Fibroblast of gingiva (primary cell): ENCODE data around the gene SZRD1.
A peak's percentile ranks its signal among the peaks of the same experiment; 100 is the strongest.

Experiments used
- DNase-seq: peaks from one replicate; pipeline ENCODE4 v3.0.0-alpha.2; 2011; ENCODE audit warnings: low read depth

Gene SZRD1

GRCh38 chr1:16394977-16395376, 27.9 kb downstream of the SZRD1 start:
- DNase-seq, result no peak

GRCh38 chr1:16396591-16396990, 29.5 kb downstream of the SZRD1 start:
- peak; percentile 78 for DNase-seq

DNA sequence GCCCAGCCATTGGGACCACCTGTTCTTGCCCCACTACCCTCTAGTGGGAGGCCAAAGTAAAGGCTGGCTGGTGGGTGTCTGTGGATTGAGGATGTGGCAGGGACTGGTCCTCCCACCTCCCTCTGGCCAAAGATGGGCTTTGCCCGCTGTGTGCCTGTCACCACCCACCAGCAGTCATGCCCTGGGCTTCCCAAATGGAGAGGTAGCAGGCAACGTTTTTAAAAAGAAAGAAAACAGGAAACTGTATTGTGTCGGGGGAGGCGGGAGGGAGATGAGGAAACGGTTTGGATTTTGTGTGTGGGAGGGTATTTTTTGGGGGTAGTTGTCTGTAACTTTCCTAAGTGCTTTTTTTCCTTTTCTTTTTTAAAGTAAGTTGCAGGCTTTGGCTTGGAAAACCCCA, 30.1 kb downstream of the SZRD1 start:
- DNase-seq, result no peak

GRCh38 chr1:16398371-16398953, 31.4 kb downstream of the SZRD1 start:
- no peak for DNase-seq

- DNase-seq, result no peak
Observed at GRCh38 chr1:16402742-16403141, 35.7 kb downstream of the SZRD1 start.

GRCh38 chr1:16405441-16405840, 38.4 kb downstream of the SZRD1 start:
- DNase-seq, result no peak

GRCh38 chr1:16406868-16407267, 39.8 kb downstream of the SZRD1 start:
- DNase-seq, result no peak

DNA sequence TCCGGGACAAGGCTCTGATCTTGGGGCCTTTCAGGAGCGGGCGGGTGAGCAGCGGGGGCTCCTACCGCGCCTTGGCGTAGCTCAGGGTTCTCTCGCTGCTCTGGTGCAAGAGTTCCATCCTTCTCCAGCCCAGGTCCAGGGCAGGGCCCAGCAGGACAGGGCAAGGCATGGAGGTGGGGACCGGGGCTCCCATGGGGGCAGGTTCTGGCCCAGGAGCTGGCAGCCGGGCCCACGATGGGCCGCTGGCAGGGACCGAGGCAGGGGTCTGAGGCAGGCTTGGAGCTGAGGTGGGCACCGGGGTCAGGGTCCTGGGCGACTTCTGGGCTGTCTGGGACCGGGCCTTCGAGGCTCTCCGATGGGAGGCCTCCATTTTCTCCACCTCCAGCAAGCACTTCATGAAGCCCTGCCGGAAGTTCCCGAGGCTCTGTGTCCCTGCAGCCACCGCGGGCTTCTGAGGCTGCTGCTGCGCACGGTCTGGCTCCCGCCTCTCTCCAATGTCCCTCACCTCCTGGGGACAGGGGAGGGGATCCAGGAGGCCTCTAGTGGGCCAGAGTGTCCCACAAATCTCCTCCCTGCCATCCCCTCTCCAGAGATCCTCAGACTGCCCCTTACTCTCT, 42.6 kb downstream of the SZRD1 start:
- no peak for DNase-seq

DNA sequence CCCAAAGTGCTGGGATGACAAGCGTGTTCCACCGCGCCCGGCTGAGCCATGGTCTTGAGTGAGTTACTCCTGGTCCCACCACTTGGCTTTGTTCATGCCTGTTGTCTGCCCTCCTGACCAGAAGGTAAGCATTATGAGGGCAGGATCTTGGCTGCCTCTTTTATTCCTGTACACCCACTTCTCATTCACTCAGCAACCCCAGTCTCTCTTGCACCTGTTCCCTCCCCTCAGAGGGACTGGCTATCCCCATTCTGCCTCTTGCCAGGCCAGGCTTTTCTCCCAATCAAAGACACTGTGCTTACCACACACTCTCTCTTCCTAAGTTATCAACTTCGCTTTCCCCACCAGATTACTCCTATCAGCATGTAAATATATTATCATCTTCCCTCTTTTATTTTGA, 43.8 kb downstream of the SZRD1 start:
- DNase-seq, result no peak

- no peak for DNase-seq
Observed at GRCh38 chr1:16413191-16413590, 46.1 kb downstream of the SZRD1 start.

GRCh38 chr1:16418823-16419425, 51.9 kb downstream of the SZRD1 start:
- no peak for DNase-seq

GRCh38 chr1:16420424-16421118, 53.5 kb downstream of the SZRD1 start:
- DNase-seq, result no peak

DNA sequence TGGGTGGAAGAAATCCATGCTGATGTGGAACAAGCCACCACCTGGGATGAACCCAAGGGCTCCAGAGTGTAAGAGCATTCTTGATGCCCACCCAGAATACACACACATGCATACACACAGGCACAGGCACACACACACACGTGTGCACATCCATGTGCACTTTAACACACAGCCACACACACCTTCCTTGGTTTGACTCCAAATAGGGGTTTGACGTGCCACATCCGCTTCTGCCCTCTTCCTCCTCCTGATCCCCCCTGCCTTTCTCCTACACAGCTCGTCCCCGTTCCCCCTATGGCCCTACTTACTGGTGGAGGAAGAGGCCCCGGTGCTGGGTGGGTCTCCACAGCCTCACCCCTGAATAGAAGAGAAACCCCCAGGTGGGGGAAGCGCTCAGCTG, 54.2 kb downstream of the SZRD1 start:
- no peak for DNase-seq

GRCh38 chr1:16422041-16422440, 55.0 kb downstream of the SZRD1 start:
- DNase-seq, result no peak

- DNase-seq, result no peak
Observed at GRCh38 chr1:16425125-16426025, 58.3 kb downstream of the SZRD1 start.

- DNase-seq, result no peak
Observed at GRCh38 chr1:16430606-16431005, 63.6 kb downstream of the SZRD1 start.

GRCh38 chr1:16433030-16433429, 66.0 kb downstream of the SZRD1 start:
- DNase-seq, result no peak

DNA sequence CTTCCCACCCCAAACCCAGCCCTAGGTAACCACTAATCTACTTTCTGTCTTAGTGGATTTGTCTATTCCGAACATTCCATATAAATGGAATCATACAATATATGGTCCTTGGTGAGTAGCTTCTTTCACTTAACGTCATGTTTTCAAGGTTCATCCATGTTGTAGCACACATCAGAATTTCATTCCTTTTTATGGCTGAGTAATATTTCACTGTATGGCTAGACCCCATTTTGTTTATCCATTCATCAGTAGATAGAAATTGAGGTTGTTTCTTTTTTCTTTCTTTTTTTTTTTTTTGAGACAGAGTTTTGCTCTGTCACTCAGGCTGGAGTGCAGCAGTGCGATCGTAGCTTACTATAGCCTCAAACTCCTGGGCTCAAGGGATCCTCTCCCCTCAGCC, 67.0 kb downstream of the SZRD1 start:
- no peak for DNase-seq

DNA sequence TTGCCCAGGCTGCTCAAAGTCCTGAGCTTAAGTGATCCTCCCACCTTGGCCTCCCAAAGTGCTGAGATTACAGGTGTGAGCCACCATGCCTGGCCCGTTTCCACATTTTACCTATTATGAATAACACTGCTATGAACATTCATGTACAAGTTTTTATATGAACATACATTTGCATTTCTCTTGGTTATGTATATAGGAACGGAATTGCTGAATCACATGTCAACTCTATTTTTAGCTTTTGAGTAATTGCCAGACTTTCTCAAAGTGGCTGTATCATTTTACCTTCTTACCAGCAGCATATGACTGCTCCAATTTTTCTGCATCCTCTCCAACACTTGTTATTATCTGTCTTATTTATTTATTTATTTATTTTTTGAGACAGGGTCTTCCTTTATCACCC, 67.5 kb downstream of the SZRD1 start:
- DNase-seq, result no peak

DNA sequence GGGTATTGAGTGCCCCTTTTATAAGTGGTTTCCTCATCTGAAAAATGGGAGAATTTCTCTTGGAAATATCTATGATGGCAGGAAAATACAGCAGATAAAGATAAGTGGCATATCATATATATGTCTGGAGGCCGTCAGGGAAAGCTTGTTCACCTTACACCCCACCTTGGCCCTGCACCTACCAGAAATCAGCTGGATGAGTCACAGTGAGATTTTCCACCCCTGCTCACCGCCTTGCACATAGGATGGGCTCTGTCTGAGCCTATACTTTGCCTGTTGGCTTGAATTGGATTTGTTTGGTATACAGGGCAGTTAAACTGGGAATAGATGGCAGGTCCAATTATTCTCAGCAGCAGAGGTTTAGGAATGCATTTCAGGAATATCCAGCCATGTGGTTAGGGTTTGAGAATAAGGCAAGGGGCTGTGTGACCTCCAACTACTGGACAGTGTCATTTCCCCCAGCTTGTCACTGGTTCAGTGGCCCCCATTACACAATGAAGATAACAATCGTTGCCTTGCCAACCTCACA, 70.0 kb downstream of the SZRD1 start, which contains the start of gene SPATA21:
Gene SPATA21 (minus strand): TSS at position 479 of the 529 bp plus-strand sequence. CDS start 6,053 bp downstream, outside the sequence.
- DNase-seq, result no peak

GRCh38 chr1:16438516-16438915, 71.5 kb downstream of the SZRD1 start:
- no peak for DNase-seq

- DNase-seq, result no peak
Observed at GRCh38 chr1:16438924-16439323, 71.9 kb downstream of the SZRD1 start.
